Germinal center (tissue), 1 donor: ENCODE results near the gene VIPR2.
"Not testable (repeated sequence)": the region's sequence is repeated elsewhere in the genome, so short reads cannot be mapped to it uniquely, and the experiment has no call there.

ENCODE experiments used
- DNase-seq: peaks from one replicate; pipeline ENCODE4 v3.0.0; 2012; ENCODE audit warnings: mixed read lengths, low spot score

VIPR2 gene

DNA sequence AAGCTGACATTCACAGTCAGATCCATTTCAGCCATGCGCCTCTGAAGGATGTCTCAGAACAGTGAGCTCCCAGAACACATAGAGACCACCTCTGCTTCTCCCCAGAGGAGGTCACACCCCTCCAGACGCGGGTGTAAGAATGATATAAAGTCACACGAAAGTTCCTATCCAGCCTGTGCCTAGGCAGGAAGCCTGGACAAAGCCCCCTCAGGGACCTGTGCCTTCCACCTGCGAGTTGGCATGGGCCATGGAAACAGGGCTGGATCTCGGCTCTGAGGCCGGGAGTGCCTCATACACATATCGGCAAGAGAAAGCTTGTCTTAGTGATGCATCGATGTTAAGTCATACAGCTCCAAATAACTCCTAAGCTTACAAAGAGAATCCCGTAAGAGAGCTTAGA lies 5.0 kb downstream of the VIPR2 start:
- no peak for DNase-seq

DNA sequence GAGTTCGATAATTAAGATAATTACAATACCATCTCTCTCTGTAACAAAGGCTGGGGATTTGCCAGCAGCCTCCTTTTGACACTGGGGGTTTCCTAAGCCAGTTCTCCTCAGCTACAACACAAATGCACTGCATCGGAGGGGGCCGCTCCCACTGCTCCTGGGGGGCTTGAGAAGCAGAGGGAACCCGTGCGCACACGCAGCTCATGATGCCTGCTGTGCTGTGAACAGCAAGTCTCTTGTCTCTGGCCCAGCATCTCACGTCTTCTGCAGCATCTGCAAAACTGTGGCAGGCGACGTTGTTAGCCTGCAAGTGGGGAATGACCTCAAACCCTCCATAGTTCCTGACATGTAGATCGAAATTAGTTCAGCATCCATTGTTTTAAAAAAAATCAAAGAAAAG lies 5.5 kb downstream of the VIPR2 start:
- no peak for DNase-seq

DNA sequence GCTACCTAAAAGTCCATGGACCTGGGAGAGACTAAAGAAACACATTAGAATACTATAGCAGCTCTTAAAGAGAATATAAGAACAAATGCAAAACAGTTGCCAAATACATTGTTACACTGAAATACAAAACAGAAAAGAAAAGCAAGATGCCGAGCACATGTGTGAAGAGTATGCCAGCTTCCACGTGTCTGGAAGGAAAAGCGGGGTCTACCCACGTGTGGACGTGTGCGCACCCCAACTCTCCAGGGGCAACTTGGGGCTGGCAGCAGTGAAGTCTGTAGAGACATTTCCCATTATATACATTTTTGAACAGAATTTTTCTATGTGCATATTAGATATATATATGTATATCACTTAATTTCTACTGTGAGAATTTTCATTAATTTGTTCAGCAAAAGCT lies 6.2 kb downstream of the VIPR2 start:
- no peak for DNase-seq

GRCh38 chr7:159137906-159138305 lies 6.8 kb downstream of the VIPR2 start:
- DNase-seq: no peak

- DNase-seq: no peak
Observed at GRCh38 chr7:159136846-159137245, 7.8 kb downstream of the VIPR2 start.

DNA sequence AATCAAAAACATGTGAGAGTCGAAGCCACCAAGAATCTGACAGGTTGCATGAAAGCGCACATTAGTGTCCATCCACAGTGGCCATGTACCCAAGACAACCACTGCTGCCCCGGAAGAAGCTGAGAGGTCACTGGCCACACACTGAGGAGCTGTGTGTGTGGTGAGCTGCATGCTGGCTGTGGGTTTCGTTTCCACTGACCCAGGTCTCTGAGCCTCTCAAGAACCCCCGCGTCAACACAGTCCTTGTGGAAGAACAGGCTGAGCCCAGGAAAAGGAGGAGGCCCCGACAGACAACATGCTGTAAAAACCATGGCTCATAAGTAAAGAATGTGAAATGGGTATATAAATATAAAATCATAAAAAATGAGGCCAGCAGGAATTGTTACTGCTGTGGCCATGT lies 8.2 kb downstream of the VIPR2 start:
- no peak for DNase-seq

DNA sequence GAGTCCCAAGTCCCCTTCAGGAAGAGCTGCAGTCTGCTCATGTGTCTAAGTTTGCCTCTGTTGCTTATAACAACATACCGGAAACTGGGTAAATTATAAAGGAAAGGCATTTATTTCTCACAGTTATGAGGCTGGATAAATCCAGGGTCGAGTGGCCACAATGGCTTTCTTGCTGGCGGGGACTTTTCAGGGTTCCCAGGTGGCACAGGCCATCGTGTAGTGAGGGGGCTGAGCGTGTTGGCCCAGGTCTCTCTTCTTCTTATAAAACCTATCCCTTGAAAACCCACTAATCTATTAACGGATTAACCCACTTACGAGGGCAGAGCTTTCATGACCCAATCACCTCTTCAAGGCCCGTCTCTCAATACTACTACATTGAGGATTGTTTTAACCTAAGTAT lies 8.7 kb downstream of the VIPR2 start:
- DNase-seq: no peak

- DNase-seq: not testable (repeated sequence)
Observed at GRCh38 chr7:159132670-159133443, 11.8 kb downstream of the VIPR2 start.

- no peak for DNase-seq
Observed at GRCh38 chr7:159130820-159131219, 13.8 kb downstream of the VIPR2 start.

DNA sequence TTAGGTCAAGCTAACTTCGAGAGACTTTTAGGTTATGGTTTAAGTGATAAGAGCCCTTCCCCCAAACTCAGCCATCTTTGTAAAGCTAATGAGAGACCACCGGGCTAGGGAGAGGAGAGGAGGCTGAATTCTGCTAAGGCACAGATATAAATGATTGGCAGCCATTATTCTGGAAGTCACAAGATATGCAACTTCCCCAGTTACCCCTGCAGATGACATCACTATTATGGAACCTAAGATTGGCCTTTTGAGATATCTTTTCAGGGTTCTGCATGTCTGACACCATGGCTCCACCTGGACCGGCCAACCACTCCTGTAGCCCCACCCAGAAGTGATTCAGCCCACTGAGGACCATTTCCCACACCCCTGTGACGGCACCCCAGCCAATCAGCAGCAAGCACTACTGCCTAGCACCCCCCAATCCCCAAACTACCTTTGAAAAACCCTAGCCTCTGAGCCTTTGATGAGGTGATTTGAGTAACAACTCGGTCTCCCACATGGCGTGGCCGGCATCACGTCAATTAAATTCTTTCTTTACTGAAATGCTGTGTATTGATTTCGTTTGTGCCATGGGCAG lies 14.4 kb downstream of the VIPR2 start:
- no peak for DNase-seq

GRCh38 chr7:159128767-159129166 lies 15.9 kb downstream of the VIPR2 start:
- DNase-seq: no peak

GRCh38 chr7:159127691-159128642 lies 16.7 kb downstream of the VIPR2 start:
- DNase-seq: no peak

DNA sequence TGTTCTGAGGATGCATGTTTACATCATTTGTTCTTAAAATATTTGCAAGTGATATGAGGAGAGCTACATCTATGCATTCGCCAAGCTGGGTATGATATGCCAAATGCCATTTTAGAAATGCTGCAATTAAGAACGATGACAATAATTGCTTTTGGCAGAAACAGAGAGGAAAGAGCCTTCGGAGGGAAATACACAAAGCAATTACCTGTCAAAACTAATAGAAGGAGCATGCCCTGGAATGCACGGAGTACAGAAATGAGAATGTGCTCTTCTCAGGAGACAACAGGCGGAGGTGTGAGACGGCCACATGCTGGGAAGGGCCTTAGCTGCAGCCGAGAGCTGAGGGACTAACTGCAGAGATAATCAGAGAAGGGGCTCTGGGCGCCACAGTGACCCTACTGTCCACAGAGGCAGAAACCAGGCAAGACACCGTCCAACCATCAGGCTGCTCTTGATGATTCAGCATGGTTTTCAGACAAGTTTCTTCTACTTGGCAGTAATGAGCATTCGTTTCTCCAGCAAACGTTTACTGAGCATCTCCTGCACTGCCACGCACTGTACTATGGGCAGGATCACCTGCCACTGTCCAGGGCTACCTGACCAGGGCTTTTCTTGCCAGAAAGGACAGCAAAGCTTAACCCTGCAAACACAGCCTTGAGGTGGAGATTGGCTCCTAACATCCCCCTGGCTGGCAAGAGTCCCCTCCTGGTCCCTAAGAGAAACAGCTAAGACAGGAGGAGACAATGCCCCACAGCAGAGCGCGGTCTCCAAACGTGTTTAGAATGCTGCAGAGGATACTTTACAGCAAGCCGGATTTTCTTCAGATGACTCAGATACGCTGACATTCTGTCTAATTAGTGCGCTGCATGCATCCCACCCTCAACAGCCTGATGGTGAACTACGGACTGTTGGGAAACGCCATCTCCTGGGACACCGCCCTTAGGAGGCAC lies 18.1 kb downstream of the VIPR2 start:
- no peak for DNase-seq

GRCh38 chr7:159125955-159126270 lies 18.8 kb downstream of the VIPR2 start:
- no peak for DNase-seq

- no peak for DNase-seq
Observed at GRCh38 chr7:159125104-159125954, 19.3 kb downstream of the VIPR2 start.

- not testable (repeated sequence) for DNase-seq
Observed at GRCh38 chr7:159123793-159124192, 20.9 kb downstream of the VIPR2 start.

- not testable (repeated sequence) for DNase-seq
Observed at GRCh38 chr7:159123294-159123693, 21.4 kb downstream of the VIPR2 start.

DNA sequence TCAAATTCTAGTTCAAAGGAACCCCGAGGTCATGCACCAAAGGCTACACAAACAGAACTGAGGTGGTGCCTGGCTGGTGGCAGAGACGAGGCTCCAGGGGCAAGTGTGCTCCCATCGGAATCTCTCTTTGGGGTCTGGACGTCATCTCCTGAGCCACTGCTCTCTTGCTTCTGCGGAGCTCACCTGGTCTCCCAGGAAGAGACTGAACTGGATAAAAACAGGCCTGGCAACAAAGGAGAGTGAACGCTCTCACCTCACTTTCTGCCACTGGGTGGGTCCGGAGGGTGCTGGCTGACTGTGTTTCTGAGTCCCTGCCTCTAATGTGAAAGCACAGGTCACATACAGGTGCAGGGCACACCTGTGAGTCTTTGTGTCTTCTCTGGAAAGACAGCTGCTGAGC lies 22.4 kb downstream of the VIPR2 start:
- no peak for DNase-seq

DNA sequence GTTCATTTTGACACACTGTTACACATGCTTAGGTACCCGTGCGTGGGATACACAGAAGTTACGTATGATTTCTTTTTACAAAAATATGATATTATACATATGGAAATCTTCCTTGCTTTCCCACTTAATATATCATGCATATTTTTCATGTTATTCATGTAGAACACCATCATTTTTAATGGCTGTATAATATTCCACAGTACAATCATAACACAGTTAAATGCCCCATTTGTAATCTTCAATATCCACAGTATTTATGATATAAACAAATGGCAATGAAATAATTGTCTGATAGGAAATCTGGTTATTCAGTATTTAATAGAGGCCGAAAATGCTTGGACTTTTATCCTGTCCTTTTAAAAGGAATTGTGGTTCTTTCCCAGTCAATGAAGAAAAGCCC lies 23.2 kb downstream of the VIPR2 start:
- no peak for DNase-seq

GRCh38 chr7:159121068-159121467 lies 23.6 kb downstream of the VIPR2 start:
- DNase-seq: no peak

GRCh38 chr7:159120540-159120919 lies 24.1 kb downstream of the VIPR2 start:
- no peak for DNase-seq
